Measurements from ENCODE around the gene ATP5F1D. TPM values are rescaled to one million over a fixed set of nuclear protein-coding genes. Genes with fewer than 3 reads are reported as not detected.

ATP5F1D gene
- total RNA-seq, 1 experiment from 2014 or later = 102 TPM

DNA sequence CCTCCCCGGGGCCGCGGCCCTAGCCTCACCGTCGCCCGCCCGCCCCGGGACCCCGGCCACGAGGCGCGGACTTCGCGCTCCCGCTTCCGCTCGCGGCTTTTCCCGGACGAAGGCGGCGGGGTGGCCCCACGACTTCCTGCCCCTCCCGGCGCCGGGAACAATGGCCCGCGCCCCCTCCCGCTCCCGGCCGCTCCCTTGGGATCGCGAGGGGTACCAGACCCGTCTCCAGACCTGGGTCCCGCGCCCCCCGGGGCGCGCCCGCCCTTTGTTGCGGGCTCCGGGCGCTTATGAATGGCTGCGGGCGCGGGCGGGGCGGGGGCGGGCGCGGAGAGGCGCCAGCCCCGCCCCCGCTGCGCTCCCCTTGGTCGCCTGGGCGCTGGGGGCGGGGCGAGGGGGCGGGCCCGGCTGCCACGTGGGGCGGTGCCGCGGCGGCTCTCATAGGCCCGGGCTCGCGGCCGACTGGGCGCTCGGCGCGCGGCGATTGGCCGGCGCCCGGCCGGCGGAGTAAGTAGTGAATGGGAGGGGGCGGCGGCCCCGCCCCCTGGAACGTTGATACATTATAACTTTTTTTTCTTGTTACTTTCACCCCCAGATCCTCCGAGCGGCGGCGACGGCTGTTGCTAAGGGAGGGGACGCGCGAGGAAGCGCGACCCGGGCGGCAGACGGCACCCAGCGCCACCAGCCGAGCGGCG is 7.9 kb downstream of the ATP5F1D start:
- Histone ChIP-seq H4K20me1 (ENCODE audit: low read length) (peaks cover 5% of the 10 kb centered on the region), H3K27me3 (ENCODE audit: low read length) (no peaks in the 10 kb centered on the region), H3K9me3 (ENCODE audit: low read length) (no peaks in the 10 kb centered on the region), H3K4me1 (ENCODE audit: insufficient read depth, low read length) (peaks cover 33% of the 10 kb centered on the region), H3K9ac (ENCODE audit: low read length) (peak overlapping the region; percentile 86), H3K79me2 (ENCODE audit: low read length) (peaks cover 49% of the 10 kb centered on the region), H3K4me3 (ENCODE audit: low read length) (peak overlapping the region; percentile 86), H3K9me2 (replicated peaks; ENCODE audit: low read length) (no peaks in the 10 kb centered on the region), H3K36me3 (ENCODE audit: low read depth, low read length) (peaks cover 20% of the 10 kb centered on the region), H2AFZ (ENCODE audit: low read length) (no peak overlapping the region), H3K4me2 (ENCODE audit: low read length) (peak overlapping the region; percentile 79), H3K27ac (ENCODE audit: low read length) (peak overlapping the region; percentile 88), H3F3A (ENCODE audit: low read length, unreplicated experiment) (no peaks in the 10 kb centered on the region)
- TF ChIP-seq EZH2phosphoT487 (IDR thresholded peaks at IDR 0.05; ENCODE audit: borderline replicate concordance, low read length) = no peak
- TF ChIP-seq, protein P1, sequence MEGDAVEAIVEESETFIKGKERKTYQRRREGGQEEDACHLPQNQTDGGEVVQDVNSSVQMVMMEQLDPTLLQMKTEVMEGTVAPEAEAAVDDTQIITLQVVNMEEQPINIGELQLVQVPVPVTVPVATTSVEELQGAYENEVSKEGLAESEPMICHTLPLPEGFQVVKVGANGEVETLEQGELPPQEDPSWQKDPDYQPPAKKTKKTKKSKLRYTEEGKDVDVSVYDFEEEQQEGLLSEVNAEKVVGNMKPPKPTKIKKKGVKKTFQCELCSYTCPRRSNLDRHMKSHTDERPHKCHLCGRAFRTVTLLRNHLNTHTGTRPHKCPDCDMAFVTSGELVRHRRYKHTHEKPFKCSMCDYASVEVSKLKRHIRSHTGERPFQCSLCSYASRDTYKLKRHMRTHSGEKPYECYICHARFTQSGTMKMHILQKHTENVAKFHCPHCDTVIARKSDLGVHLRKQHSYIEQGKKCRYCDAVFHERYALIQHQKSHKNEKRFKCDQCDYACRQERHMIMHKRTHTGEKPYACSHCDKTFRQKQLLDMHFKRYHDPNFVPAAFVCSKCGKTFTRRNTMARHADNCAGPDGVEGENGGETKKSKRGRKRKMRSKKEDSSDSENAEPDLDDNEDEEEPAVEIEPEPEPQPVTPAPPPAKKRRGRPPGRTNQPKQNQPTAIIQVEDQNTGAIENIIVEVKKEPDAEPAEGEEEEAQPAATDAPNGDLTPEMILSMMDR (conservative IDR thresholded peaks at IDR 0.05; ENCODE audit: low read depth, low read length) = no peak
- TF ChIP-seq EZH2 (IDR thresholded peaks at IDR 0.05; ENCODE audit: low read length, unreplicated experiment) = no peak
- intact Hi-C loops (cut with micrococcal nuclease) = no loop called here
- peak; percentile 14 for ATAC-seq
- DNase-seq = peak; percentile 88
- CTCF ChIA-PET = no interaction called here
- BruUV-seq (replicated peaks) = no TSS peak
- POLR2A ChIA-PET (ENCODE audit: unreplicated experiment) = no interaction called here

GRCh38 chr19:1249990-1250436 is 8.5 kb downstream of the ATP5F1D start:
- ChIA-PET CTCF (no interaction called here), POLR2A (ENCODE audit: unreplicated experiment) (no interaction called here)
- peak overlapping the region; percentile 86 for H3K9ac ChIP-seq (ENCODE audit: low read length)
- H3F3A ChIP-seq (ENCODE audit: low read length, unreplicated experiment) = no peaks in the 10 kb centered on the region
- peaks cover 26% of the 10 kb centered on the region for H3K36me3 ChIP-seq (ENCODE audit: low read depth, low read length)
- ATAC-seq = no peak
- peaks cover 8% of the 10 kb centered on the region for H4K20me1 ChIP-seq (ENCODE audit: low read length)
- H2AFZ ChIP-seq (ENCODE audit: low read length) = no peak overlapping the region
- peak overlapping the region; percentile 32; the same call in 1 of the 2 replicates for H3K27ac ChIP-seq (ENCODE audit: low read length)
- TF ChIP-seq, protein P1 (conservative IDR thresholded peaks at IDR 0.05; ENCODE audit: low read depth, low read length) = no peak
- TF ChIP-seq EZH2 (IDR thresholded peaks at IDR 0.05; ENCODE audit: low read length, unreplicated experiment) = no peak
- no peak for TF ChIP-seq EZH2phosphoT487 (IDR thresholded peaks at IDR 0.05; ENCODE audit: borderline replicate concordance, low read length)
- H3K9me3 ChIP-seq (ENCODE audit: low read length) = no peaks in the 10 kb centered on the region
- intact Hi-C loops (cut with micrococcal nuclease) = no loop called here
- peak overlapping the region; percentile 86 for H3K4me3 ChIP-seq (ENCODE audit: low read length)
- H3K4me2 ChIP-seq (ENCODE audit: low read length) = peak overlapping the region; percentile 79
- H3K4me1 ChIP-seq (ENCODE audit: insufficient read depth, low read length) = peaks cover 27% of the 10 kb centered on the region
- H3K9me2 ChIP-seq (replicated peaks; ENCODE audit: low read length) = no peaks in the 10 kb centered on the region
- DNase-seq = no peak
- peaks cover 49% of the 10 kb centered on the region for H3K79me2 ChIP-seq (ENCODE audit: low read length)
- no TSS peak for BruUV-seq (replicated peaks)
- H3K27me3 ChIP-seq (ENCODE audit: low read length) = no peaks in the 10 kb centered on the region

All from PC-3 (cell line).